Fibroblast of mammary gland (primary cell): ENCODE data around the gene STMP1.
"Not testable (repeated sequence)": the region's sequence is repeated elsewhere in the genome, so short reads cannot be mapped to it uniquely, and the experiment has no call there.

Experiments used
- DNase-seq: peaks from one replicate; pipeline ENCODE4 v3.0.0-alpha.2; 2010; ENCODE audit warnings: low read depth
- H3K4me3 ChIP-seq: 2 replicates; pipeline ENCODE4 v1.5.1; 2011; ENCODE audit warnings: low read depth, mild to moderate bottlenecking, low read length, moderate library complexity; ENCODE audit not compliant: control insufficient read depth
- TF ChIP-seq, protein P1 (sequence below): conservative IDR thresholded peaks from 2 replicates; pipeline ENCODE4 v1.5.1; 2011; ENCODE audit warnings: low read depth, low read length, inconsistent platforms; ENCODE audit not compliant: control insufficient read depth, insufficient read depth

Gene STMP1

DNA sequence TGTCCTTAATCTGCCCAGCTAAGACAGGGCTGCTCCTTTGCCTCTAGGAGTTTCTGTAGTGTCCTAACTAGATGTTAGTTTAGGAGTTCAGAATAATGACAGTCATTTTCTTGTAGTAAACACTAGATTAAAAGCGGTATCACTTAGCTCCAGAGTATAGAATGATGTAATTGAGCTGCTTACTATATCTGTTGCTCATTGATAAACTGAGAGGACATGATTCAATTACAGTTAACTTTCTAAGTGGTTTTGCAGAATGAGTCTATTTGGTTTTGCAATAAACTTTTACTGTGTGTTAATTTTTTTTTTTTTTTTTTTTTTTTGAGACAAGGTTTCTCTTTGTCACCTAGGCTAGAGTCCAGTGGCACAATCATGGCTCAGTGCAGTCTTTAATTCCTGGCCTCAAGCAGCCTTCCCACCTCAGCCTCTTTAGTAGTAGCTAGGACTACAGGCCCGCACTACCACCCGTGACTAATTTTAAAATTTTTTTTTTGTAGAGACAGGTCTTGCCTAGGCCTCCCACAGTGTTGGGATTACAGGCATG, 1.8 kb downstream of the STMP1 start:
- DNase-seq, result peak; percentile 77
- TF ChIP-seq, protein P1, sequence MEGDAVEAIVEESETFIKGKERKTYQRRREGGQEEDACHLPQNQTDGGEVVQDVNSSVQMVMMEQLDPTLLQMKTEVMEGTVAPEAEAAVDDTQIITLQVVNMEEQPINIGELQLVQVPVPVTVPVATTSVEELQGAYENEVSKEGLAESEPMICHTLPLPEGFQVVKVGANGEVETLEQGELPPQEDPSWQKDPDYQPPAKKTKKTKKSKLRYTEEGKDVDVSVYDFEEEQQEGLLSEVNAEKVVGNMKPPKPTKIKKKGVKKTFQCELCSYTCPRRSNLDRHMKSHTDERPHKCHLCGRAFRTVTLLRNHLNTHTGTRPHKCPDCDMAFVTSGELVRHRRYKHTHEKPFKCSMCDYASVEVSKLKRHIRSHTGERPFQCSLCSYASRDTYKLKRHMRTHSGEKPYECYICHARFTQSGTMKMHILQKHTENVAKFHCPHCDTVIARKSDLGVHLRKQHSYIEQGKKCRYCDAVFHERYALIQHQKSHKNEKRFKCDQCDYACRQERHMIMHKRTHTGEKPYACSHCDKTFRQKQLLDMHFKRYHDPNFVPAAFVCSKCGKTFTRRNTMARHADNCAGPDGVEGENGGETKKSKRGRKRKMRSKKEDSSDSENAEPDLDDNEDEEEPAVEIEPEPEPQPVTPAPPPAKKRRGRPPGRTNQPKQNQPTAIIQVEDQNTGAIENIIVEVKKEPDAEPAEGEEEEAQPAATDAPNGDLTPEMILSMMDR, result no peak
- H3K4me3 ChIP-seq, result peak overlapping the region; percentile 80

DNA sequence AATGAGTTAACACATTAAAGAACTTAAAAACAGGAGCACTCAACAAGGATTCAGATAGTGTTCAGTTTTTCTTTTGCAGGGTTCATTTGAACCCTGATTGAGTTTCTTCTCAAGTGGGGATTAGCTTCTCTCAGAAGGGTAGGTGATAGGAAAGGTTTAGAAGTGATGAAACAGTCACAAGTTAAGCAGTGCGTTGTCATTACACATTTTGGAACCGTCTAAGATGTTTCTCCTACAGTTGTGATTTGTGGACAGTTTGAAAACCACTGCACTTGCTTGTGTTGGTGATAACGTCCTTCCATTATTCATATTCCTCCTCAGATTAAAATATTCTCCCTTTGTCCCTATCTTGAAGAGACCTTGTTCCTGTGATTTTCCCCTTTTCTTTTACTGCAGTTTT, 2.7 kb downstream of the STMP1 start:
- no peak overlapping the region for H3K4me3 ChIP-seq
- TF ChIP-seq, protein P1, result no peak

DNA sequence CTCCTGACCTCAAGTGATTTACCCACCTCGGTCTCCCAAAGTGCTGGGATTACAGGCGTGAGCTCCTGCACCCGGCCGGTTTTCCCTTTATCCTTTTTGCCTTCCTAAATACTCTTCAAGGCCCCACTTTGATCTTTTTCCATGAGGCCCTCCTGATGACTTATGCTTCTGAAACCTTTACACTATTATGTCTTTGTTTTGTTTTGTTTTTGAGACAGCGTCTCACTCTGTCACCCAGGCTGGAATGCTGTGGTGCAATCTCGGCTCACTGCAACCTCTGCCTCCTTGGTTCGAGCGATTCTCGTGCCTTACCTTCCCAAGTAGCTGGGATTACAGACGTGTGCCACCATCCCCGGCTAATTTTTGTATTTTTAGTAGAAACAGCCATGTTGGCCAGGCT, 3.8 kb downstream of the STMP1 start:
- TF ChIP-seq, protein P1, result no peak
- no peak overlapping the region for H3K4me3 ChIP-seq
- peak; percentile 30 for DNase-seq

More for the DNA sequence above, 2.7 kb downstream of the STMP1 start:
- no peak for DNase-seq

GRCh38 chr7:135666846-135667245, 4.5 kb downstream of the STMP1 start:
- TF ChIP-seq, protein P1, result no peak
- no peak for DNase-seq

GRCh38 chr7:135667626-135668025, 5.3 kb downstream of the STMP1 start:
- H3K4me3 ChIP-seq, DNase-seq: not testable (repeated sequence)

More at GRCh38 chr7:135666846-135667245, 4.5 kb downstream of the STMP1 start:
- no peak overlapping the region for H3K4me3 ChIP-seq

DNA sequence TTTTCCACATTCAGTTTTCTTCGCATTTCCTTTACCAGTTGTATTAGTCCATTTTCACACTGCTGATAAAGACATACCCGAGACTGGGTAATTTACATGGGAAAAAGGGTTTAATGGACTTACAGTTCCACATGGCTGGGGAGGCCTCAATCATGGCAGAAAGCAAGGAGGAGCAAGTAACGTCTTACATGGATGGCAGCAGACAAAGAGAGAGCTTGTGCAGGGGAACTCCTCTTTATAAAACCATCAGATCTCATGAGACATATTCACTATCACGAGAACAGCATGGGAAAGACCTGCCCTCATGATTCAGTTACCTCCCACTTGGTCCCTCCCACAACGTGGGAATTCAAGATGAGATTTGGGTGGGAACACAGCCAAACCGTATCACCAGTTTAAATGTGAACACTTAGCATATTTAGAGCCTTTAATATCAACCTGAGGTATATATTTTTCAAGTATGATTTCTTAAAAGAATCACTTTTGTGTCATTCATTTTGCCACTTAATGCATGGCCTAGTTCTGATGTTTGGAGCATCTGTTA, 6.6 kb downstream of the STMP1 start:
- not testable (repeated sequence) for H3K4me3 ChIP-seq, DNase-seq

DNA sequence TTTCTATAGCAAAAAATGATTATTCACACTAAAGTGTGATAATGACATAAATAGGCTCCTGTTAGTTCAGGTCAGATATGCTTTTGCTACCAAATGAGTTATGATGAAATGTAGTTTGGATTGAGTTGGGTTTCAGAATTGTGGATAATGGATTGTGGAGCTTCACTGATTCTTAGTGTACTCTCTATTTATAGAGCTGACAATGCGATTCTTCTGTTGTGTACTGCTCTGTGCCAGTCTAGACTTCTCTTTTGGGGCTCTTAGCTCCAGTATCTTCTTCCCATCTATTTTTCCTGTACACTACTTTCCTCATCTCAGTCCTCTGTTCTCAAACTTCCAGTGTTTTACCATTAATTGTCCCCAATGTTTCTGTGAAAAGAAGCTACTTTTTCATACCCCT, 7.5 kb downstream of the STMP1 start:
- H3K4me3 ChIP-seq, result no peak overlapping the region
- TF ChIP-seq, protein P1, result no peak
- DNase-seq, result no peak

DNA sequence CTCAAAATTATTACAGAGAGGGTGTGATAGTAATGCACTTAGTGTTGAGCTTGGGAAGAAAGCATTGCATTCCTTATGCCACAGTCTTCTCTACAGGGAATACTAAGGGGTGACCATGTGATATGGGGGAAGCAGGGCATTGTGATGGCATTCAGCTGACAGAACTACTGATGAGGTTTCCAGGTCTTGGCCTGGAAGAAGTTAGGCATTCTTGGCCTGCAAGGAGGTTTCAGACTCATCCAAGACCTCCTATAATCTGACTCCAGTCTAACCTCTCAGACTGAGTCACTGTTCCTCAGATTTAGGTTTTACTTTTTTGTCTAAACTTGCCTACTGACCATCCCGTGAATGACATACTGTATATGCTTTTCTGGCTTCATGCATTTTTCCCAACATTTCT, 7.9 kb downstream of the STMP1 start:
- DNase-seq, result peak; percentile 89
- TF ChIP-seq, protein P1, result no peak
- H3K4me3 ChIP-seq, result no peak overlapping the region
